GM18526 (cell line): ENCODE results near the gene GPSM1.

Experiments
- POLR2A ChIP-seq: IDR thresholded peaks from 3 replicates; pipeline ENCODE4 v1.6.1; 2011; ENCODE audit not compliant: insufficient read length; ENCODE audit errors: extremely low read depth

The GPSM1 gene

GRCh38 chr9:136339173-136339957 lies 12.0 kb downstream of the GPSM1 start:
- no peak for TF ChIP-seq POLR2A

- no peak for TF ChIP-seq POLR2A
Measured at GRCh38 chr9:136339958-136340310, 12.6 kb downstream of the GPSM1 start.

- TF ChIP-seq POLR2A: no peak
Measured at GRCh38 chr9:136340356-136341041, 13.2 kb downstream of the GPSM1 start.

GRCh38 chr9:136341042-136341655 lies 13.8 kb downstream of the GPSM1 start:
- no peak for TF ChIP-seq POLR2A

GRCh38 chr9:136341769-136342168 lies 14.4 kb downstream of the GPSM1 start:
- no peak for TF ChIP-seq POLR2A

GRCh38 chr9:136342181-136343120 lies 15.1 kb downstream of the GPSM1 start:
- TF ChIP-seq POLR2A: no peak

- TF ChIP-seq POLR2A: no peak
Measured at GRCh38 chr9:136343121-136343883, 16.0 kb downstream of the GPSM1 start.

GRCh38 chr9:136343884-136344269 lies 16.5 kb downstream of the GPSM1 start:
- TF ChIP-seq POLR2A: no peak

- TF ChIP-seq POLR2A: no peak
Measured at GRCh38 chr9:136344544-136345280, 17.4 kb downstream of the GPSM1 start.

- TF ChIP-seq POLR2A: no peak
Measured at GRCh38 chr9:136345281-136346156, 18.2 kb downstream of the GPSM1 start.

- TF ChIP-seq POLR2A: no peak
Measured at GRCh38 chr9:136346157-136346481, 18.8 kb downstream of the GPSM1 start.

- TF ChIP-seq POLR2A: no peak
Measured at GRCh38 chr9:136346927-136347465, 19.7 kb downstream of the GPSM1 start.
